Natural killer cell treated with Interleukin-12 subunit alpha and Interleukin-12 subunit beta and Interleukin-15 and Interleukin-18, amount 100 ng/mL, for 72 hours (primary cell): Measurements from ENCODE around the gene SPPL2B. TPM values are rescaled to one million over a fixed set of nuclear protein-coding genes. Genes with fewer than 3 reads are reported as not detected.

Source experiments
- ATAC-seq, 2 donors: fragments of 150-1000 bp; cut with Tn5 transposase in 1 of 2; sonication (Bioruptor Pico), chemical (Tn5 transposase) in 1 of 2; 2 replicates each; pipeline ENCODE4 v1.10.0; 2021
- DNase-seq: peaks from one replicate; pipeline ENCODE4 v3.0.0; 2022; ENCODE audit warnings: low spot score
- H3K27ac Mint-ChIP-seq, 2 donors: 1 replicate in 1 of 2; 2 replicates in 1 of 2; pipeline ENCODE4 v1.8.0; 2022; ENCODE audit warnings: mixed read lengths in 2 of 2, mild to moderate bottlenecking in 1 of 2, moderate library complexity in 1 of 2
- H3K27me3 Mint-ChIP-seq, 2 donors: 1 replicate in 1 of 2; 2 replicates in 1 of 2; pipeline ENCODE4 v1.8.0; 2022; ENCODE audit warnings: mixed read lengths in 2 of 2
- H3K36me3 Mint-ChIP-seq: one replicate; pipeline ENCODE4 v1.8.0; 2022; ENCODE audit warnings: mixed read lengths
- H3K4me1 Mint-ChIP-seq, 2 donors: 1 replicate in 1 of 2; 2 replicates in 1 of 2; pipeline ENCODE4 v1.8.0; 2022; ENCODE audit warnings: low read depth in 2 of 2, mixed read lengths in 2 of 2, mild to moderate bottlenecking in 1 of 2
- H3K4me3 Mint-ChIP-seq: one replicate; pipeline ENCODE4 v1.8.0; 2022; ENCODE audit warnings: mixed read lengths
- H3K9me3 Mint-ChIP-seq: 2 replicates; pipeline ENCODE4 v1.8.0; 2022; ENCODE audit warnings: mixed read lengths
- total RNA-seq, 2 donors: library from RNA; stranded (reverse); gene quantifications; one replicate each; pipeline ENCODE4 v1.2.3, GENCODE V29; 2022

Gene SPPL2B
- total RNA-seq, 2 donors from 2014 or later: 41.3 to 97.6 TPM

- H3K36me3 Mint-ChIP-seq: no peaks in the 10 kb centered on the region
- no peak for ATAC-seq
- H3K4me3 Mint-ChIP-seq: peak within 1 kb of the TSS; percentile 44
- H3K4me1 Mint-ChIP-seq: peaks cover 0 to 3% of the 10 kb centered on the region in 2 donors
- H3K9me3 Mint-ChIP-seq: no peaks in the 10 kb centered on the region
- DNase-seq: no peak
- H3K27ac Mint-ChIP-seq: no peak within 1 kb of the TSS
- peaks cover 22 to 28% of the 10 kb centered on the region in 2 donors for H3K27me3 Mint-ChIP-seq
These were observed 20.3 kb upstream of the SPPL2B start, which contains the start of gene LINGO3 for GRCh38 chr19:2308114-2308556. Gene LINGO3, minus strand, starts transcription at chr19:2308154. Its CDS starts 16,378 bp downstream, at chr19:2291776.

DNA sequence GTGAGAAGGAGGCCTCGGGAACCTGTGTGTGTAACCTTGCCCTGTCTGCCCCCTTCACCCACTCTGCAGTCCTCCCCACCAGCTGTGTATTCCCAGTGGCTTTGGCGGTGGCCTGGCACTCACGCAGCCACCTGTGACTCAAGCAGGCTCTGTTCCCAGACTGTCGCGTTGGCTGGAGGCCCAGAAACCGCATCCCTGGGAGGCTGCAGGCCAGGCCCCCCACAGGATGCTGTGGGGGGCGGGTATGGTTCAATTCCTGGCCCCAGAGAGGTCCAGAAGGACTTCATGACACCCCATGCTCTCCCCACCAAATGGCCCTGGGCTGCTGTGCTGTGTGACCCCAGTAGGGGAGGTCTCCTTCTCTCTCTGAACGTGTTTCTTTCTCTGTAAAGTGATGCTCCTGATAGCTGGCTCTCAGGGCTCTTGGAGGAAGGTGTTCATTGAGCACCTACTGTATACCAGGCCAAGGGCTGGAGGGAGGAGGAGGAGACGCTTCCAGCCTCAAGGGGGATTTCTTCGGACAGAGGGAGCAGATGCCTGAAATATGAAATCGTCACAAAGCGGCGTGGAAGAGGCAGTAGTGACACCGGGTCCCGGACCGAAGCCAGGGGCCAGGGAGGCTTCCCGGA is 18.6 kb upstream of the SPPL2B start:
- ATAC-seq (no peak), DNase-seq (no peak)
- Mint-ChIP-seq H3K4me3 (no peak overlapping the region), H3K36me3 (peaks cover 4% of the 10 kb centered on the region), H3K27ac (no peak overlapping the region), H3K27me3 (peaks cover 17 to 22% of the 10 kb centered on the region in 2 donors), H3K9me3 (peaks cover under 1% of the 10 kb centered on the region), H3K4me1 (peaks cover 0 to 3% of the 10 kb centered on the region in 2 donors)

- Mint-ChIP-seq H3K4me1 (peaks cover 6 to 9% of the 10 kb centered on the region in 2 donors), H3K36me3 (peaks cover 10% of the 10 kb centered on the region), H3K4me3 (no peak overlapping the region), H3K9me3 (peaks cover 4% of the 10 kb centered on the region), H3K27ac (no peak overlapping the region), H3K27me3 (peaks cover 12 to 26% of the 10 kb centered on the region in 2 donors)
- ATAC-seq (no peak), DNase-seq (no peak)
These were observed 17.4 kb upstream of the SPPL2B start for GRCh38 chr19:2311093-2311492.

- Mint-ChIP-seq H3K4me1 (peaks cover 6 to 11% of the 10 kb centered on the region in 2 donors), H3K27ac (no peak overlapping the region), H3K4me3 (no peak overlapping the region), H3K36me3 (peaks cover 10% of the 10 kb centered on the region), H3K27me3 (peaks cover 9 to 18% of the 10 kb centered on the region in 2 donors), H3K9me3 (peaks cover 4% of the 10 kb centered on the region)
- ATAC-seq: no peak
- DNase-seq: no peak
These were observed 15.5 kb upstream of the SPPL2B start for GRCh38 chr19:2312820-2313501.

DNA sequence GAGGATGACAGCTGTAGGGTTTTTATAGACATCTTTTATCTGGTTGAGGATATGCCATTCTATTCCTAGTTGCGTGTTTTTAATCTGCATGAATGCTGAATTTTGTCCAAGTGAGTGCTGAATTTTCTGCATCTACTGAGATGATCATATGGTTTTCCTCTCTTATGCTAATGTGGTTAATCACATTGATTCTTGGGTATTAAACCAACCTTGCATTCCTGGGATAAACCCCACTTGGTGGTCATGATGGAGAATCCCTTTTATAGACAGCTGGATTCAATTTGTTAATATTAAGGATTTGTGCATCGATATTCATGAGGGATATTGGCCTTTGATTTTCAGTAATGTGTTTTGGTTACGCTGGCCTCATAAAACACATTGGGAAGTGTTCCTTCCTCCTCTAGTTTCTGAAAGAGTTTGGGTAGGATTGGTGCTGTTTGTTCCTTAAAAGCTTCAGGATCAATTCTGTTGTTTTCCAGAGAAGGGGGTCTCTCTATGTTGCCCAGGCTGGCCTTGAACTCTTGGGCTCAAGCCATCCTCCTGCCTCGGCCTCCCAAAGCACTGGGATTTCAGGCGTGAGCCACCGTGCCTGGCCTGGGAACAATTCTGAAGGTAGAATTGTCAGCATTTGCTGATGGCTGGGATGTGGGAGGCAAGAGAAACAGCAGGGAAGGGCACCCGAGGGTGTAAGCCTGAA is 13.2 kb upstream of the SPPL2B start:
- Mint-ChIP-seq H3K27me3 (peaks cover 2 to 8% of the 10 kb centered on the region in 2 donors), H3K27ac (no peak overlapping the region), H3K9me3 (peaks cover 4% of the 10 kb centered on the region), H3K4me1 (peaks cover 6 to 9% of the 10 kb centered on the region in 2 donors), H3K36me3 (peaks cover 10% of the 10 kb centered on the region), H3K4me3 (no peak overlapping the region)
- ATAC-seq (no peak), DNase-seq (no peak)

DNA sequence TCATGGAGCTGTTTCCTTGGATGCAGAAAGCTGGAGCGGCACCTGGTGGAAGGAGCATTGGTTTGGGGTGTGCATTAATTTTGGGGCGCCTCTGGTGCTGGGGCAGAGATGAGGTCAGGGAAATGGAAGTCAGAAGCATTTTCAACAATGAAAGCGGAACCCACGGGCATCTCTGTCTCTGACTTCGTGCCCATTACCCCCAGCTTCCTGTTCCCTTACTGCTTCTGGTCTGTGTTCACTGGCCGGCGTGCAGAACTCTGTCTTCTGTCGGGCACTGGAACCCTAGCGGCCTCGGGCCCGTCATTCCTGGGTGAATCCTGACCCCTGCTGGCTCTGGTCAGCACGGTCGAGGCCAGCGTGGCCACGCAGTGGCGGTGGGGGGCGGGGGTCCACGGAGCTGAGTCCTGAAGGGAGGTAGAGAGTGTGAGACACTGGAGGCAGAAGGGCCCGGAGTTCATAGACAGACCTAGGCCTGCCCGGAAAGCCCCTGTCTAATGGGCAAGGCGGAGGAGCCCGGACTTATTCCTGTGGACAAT is 12.6 kb upstream of the SPPL2B start:
- Mint-ChIP-seq H3K27me3 (peaks cover 2 to 8% of the 10 kb centered on the region in 2 donors), H3K9me3 (peaks cover 4% of the 10 kb centered on the region), H3K27ac (no peak overlapping the region), H3K36me3 (peaks cover 10% of the 10 kb centered on the region), H3K4me3 (no peak overlapping the region), H3K4me1 (peaks cover 6 to 9% of the 10 kb centered on the region in 2 donors)
- ATAC-seq: peak; percentile 74 to 87
- no peak for DNase-seq

GRCh38 chr19:2317300-2317699 is 11.2 kb upstream of the SPPL2B start:
- peaks cover 6 to 9% of the 10 kb centered on the region in 2 donors for H3K4me1 Mint-ChIP-seq
- no peak overlapping the region for H3K4me3 Mint-ChIP-seq
- peaks cover 10% of the 10 kb centered on the region for H3K36me3 Mint-ChIP-seq
- no peak for ATAC-seq
- no peak overlapping the region for H3K27ac Mint-ChIP-seq
- no peak for DNase-seq
- peaks cover 4% of the 10 kb centered on the region for H3K9me3 Mint-ChIP-seq
- H3K27me3 Mint-ChIP-seq: peaks cover 2 to 8% of the 10 kb centered on the region in 2 donors

- H3K36me3 Mint-ChIP-seq: peaks cover 10% of the 10 kb centered on the region
- ATAC-seq (no peak), DNase-seq (no peak)
- H3K9me3 Mint-ChIP-seq: peaks cover 4% of the 10 kb centered on the region
- no peak overlapping the region for H3K4me3 Mint-ChIP-seq
- no peak overlapping the region for H3K27ac Mint-ChIP-seq
- H3K4me1 Mint-ChIP-seq: peaks cover 6 to 9% of the 10 kb centered on the region in 2 donors
- H3K27me3 Mint-ChIP-seq: peaks cover 2 to 8% of the 10 kb centered on the region in 2 donors
These were observed 10.7 kb upstream of the SPPL2B start for GRCh38 chr19:2317756-2318155.

DNA sequence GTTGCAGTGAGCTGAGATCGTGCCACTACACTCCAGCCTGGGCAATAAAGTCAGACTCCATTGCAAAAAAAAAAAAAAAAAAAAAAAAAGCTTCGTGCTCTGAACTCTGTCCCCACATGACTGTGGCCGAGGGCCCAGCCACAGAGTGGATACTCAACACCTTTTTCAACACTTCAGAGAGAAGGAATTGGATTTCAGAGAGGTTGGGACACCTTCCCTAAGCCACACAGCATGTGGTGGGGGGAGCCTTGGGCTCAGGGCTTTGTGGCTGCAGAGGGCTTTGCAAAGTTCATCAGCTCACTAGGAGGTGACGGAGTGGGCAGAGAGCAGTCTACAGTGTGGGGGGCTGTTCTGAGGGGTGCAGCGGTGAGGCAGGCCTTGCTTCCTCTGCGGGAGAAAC is 9.6 kb upstream of the SPPL2B start:
- H3K27me3 Mint-ChIP-seq: peaks cover 2 to 8% of the 10 kb centered on the region in 2 donors
- ATAC-seq: no peak
- H3K4me1 Mint-ChIP-seq: peaks cover 6 to 9% of the 10 kb centered on the region in 2 donors
- H3K9me3 Mint-ChIP-seq: peaks cover 4% of the 10 kb centered on the region
- no peak overlapping the region for H3K27ac Mint-ChIP-seq
- no peak for DNase-seq
- no peak overlapping the region for H3K4me3 Mint-ChIP-seq
- H3K36me3 Mint-ChIP-seq: peaks cover 10% of the 10 kb centered on the region

GRCh38 chr19:2319551-2319950 is 8.9 kb upstream of the SPPL2B start:
- Mint-ChIP-seq H3K9me3 (peaks cover 4% of the 10 kb centered on the region), H3K27me3 (peaks cover under 1 to 7% of the 10 kb centered on the region in 2 donors), H3K4me3 (no peak overlapping the region), H3K4me1 (peaks cover 6 to 10% of the 10 kb centered on the region in 2 donors), H3K36me3 (peaks cover 9% of the 10 kb centered on the region), H3K27ac (no peak overlapping the region)
- ATAC-seq (no peak), DNase-seq (no peak)

GRCh38 chr19:2320049-2320448 is 8.4 kb upstream of the SPPL2B start:
- DNase-seq (no peak), ATAC-seq (no peak)
- peaks cover 1% of the 10 kb centered on the region for H3K9me3 Mint-ChIP-seq
- no peak overlapping the region for H3K27ac Mint-ChIP-seq
- H3K27me3 Mint-ChIP-seq: peaks cover 0 to 2% of the 10 kb centered on the region in 2 donors
- no peak overlapping the region for H3K4me3 Mint-ChIP-seq
- H3K36me3 Mint-ChIP-seq: peaks cover 4% of the 10 kb centered on the region
- H3K4me1 Mint-ChIP-seq: peaks cover 6 to 12% of the 10 kb centered on the region in 2 donors

GRCh38 chr19:2320939-2321338 is 7.5 kb upstream of the SPPL2B start:
- ATAC-seq (no peak), DNase-seq (no peak)
- Mint-ChIP-seq H3K4me3 (no peak overlapping the region), H3K27ac (no peak overlapping the region), H3K4me1 (peaks cover 8 to 14% of the 10 kb centered on the region in 2 donors), H3K27me3 (no peaks in the 10 kb centered on the region), H3K9me3 (no peaks in the 10 kb centered on the region), H3K36me3 (no peaks in the 10 kb centered on the region)

DNA sequence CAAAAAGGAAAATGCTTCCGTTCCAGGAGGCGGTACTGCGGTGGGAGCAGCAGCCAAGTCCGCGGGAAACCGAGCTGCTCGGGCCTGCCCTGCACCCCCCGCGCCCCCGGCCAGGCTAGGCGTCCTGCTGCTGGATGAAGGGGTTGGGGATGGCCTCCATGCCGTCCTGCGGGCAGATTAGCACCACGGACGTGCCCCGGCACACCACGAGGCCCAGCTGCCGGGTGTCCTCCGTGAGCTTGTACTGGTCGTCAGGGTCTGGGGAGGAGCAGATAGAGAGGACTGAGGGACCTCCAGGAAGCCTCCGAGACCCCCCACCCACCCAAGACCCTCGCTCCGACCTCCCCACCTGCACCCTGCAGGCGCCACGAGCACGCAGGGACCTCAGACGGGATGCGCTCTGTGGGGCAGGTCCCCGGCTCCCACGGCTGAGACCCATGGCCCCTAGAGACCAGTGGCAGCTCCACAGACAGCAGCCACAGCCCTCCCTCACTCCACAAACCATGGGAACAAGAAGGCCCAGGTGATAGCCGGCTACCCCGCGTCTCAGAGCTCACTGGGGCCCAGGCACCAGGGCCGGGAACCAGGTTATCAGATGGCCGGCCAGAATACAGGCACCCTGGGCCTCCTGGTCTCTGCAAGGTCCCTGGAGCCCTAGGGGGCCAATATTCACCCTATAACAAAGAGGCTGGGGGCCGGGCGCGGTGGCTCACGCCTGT is 6.8 kb upstream of the SPPL2B start:
- Mint-ChIP-seq H3K4me1 (peaks cover 10 to 16% of the 10 kb centered on the region in 2 donors), H3K4me3 (no peak overlapping the region)

More for the DNA sequence above, 6.8 kb upstream of the SPPL2B start:
- Mint-ChIP-seq H3K27me3 (no peaks in the 10 kb centered on the region), H3K9me3 (no peaks in the 10 kb centered on the region), H3K27ac (no peak overlapping the region), H3K36me3 (no peaks in the 10 kb centered on the region)
- ATAC-seq (no peak), DNase-seq (no peak)
